ENCODE results near the gene TNFAIP2.
"Not testable (repeated sequence)": the region's sequence is repeated elsewhere in the genome, so short reads cannot be mapped to it uniquely, and the experiment has no call there.

The TNFAIP2 gene

GRCh38 chr14:103135333-103136260 lies 12.3 kb downstream of the TNFAIP2 start:
- DNase-seq, result no peak

- DNase-seq, result no peak
Observed at GRCh38 chr14:103136388-103137271, 13.4 kb downstream of the TNFAIP2 start.

- DNase-seq, result no peak
Observed at GRCh38 chr14:103137689-103138300, 14.5 kb downstream of the TNFAIP2 start.

DNA sequence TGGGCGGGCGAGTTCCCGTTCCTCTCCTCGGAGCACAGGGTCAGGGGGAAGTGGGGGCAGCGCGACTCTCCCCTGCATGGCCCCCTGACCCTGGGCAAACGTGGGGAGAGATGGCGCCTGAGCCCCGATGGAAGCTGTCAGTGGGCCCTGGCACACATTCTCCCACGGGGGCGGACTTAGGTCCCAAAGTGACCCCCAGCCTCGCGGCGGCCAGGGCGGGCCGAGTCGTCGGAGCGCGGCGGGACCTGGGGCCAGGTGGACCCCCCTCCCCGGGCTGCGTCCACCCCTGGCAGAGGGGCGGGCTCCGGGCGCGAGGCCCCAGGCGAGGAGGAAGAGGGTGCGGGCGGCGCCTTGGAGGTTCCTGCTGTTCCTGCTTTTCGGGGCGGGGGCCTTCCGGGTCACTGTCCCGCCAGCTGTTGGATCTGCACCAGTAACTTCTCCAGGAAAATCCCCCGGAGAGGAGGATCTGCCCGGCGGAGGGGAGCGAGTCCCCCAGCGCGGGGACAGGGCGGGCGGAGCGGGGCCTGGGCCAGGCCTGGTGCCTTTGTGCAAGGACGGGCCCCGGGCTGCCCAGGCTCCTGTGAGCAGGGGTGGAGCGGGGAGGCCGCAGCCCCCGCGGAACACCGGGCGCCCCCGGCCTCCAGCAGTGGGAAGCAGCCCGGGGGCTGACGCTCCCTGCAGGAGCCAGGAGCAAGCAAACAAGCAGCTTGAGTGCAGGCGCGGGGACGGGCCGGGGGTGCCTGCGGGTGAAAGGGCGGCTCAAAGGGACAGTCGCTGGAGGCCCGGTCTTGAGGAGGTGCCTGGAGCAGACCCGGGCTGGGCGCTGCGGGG lies 15.3 kb downstream of the TNFAIP2 start:
- DNase-seq, result peak in 1 of 2 experiments; percentile 27

DNA sequence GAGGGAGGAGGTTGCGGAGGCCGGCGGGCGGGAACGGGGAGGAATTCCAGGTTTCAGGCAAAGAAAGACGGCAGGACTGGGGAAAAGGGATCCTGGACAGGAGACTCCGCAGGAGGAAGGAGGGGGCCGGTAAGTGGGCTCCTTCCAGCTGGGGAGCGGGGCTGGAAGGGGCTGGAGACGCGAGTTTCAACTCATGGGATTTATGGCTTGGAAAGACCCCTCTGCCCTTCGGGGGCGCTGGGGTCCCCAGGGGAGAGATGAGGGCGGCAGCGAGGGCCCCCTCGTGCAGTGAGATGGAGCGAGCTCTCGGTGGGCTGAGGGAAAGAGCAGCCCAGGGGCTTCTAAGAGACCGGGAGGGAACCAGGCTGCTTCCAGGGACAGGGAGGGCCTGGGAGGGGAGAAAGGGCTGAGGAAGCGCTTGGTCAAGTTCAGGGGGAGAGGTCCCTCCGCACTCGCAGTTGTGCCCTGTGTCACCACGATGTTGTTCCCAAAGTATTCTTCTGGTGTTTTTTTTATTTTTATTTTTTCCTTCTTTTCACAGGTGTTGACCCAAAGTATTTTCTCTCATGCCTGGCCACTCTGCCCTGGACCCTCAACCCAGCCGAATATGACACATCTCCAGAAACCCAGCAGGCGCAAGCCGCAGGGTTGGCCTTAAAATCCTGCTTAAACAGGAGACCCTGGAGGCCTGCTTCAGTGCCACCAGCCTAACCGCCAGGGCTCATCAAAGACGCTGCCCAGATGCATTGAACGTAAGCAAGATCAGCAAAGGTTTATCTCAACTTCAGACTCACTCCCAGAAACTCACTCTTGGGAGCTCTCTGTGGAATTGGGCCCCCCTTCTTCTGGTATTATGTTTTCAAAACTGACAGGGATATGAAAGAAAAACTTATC lies 16.1 kb downstream of the TNFAIP2 start:
- no peak for DNase-seq

DNA sequence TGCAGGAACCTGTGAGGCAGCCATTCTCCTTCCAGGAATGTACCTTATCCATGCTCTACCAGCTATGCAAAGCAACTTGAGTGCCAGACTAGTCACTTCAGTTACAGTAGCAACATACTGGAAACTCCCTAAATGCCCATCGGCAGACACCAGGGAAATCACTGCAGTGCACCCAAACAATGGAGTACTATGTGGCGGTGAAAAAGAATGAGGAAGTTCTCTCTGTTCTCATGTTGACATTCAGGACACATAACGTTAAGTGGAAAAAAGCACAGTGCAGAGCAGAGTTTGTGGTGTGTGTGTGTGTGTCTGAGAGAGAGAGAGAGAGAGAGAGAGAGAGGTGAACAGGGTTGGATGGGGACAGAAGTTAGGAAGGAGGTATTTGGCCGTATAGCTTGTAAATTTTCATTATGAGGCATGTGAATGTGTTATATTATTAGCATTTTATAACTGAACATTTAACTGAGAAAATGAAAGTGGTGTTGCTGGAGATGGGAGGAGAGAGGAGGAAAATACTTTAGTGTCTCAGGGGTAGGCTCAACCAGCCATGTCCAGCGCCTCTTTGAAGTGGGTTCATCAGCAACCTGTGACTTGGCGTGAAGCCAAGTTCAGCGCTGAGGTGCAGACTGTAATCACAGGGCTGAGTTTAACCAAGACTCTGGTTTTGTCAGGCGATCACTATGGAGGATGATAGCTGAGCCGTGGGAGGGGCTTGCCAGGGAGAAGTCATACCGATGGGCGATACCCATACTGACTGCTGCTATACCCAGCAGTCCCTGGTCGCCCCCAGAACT lies 17.3 kb downstream of the TNFAIP2 start:
- peak in 1 of 2 experiments; percentile 21 for DNase-seq

DNA sequence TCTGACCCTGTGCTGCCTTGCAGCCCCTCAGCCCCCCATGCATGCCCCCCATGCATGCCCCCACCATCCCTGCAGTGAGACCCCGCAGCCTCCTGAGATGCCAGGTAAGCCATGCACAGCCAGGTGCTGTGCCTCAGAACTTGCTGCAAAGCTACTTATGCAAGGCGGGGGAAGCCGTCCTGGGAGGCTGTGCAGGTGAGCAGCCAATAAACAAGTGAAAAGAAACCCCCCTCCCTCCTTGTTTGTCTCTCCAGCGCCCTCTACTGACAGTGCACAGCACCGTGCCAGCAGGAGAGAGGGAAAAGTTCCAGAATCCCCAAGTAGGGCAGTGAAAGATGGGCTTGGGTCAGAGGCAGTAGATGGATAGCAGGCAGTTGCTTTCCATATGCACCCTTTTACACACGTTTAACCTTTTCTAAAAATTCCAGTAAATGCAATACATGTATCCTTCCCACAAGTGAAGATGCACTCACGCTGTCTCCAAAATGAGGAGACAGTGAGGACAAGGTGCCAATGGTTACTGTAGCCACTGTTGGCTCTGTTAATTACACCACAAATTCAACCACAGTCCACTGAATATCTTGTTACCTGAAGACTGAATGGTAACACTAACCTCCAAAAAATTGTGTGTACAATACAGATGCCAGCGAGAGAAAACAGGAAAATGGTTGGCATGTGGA lies 18.0 kb downstream of the TNFAIP2 start:
- DNase-seq, result peak in 1 of 2 experiments; percentile 61

DNA sequence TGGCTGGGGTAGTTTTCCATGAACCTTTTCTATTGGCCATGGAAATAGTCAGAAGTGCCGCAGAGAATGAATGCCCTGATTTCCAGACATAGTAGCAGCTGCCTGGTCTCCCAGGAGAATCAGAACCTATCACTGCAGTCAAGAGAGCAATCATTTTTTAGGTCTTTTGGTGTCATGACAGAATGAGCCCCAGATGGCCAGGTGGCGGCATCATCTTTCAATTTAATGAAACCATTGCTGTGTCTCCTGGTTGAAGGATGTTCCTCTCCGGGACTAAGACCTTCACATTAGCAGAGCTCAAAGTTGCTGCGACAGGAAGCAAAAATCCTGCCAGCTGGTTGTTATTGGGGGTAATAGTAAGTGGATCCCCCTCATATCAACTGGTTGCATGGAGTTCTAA lies 18.8 kb downstream of the TNFAIP2 start:
- peak in 1 of 2 experiments; percentile 36 for DNase-seq

- DNase-seq, result no peak
Observed at GRCh38 chr14:103142721-103143302, 19.6 kb downstream of the TNFAIP2 start.

DNA sequence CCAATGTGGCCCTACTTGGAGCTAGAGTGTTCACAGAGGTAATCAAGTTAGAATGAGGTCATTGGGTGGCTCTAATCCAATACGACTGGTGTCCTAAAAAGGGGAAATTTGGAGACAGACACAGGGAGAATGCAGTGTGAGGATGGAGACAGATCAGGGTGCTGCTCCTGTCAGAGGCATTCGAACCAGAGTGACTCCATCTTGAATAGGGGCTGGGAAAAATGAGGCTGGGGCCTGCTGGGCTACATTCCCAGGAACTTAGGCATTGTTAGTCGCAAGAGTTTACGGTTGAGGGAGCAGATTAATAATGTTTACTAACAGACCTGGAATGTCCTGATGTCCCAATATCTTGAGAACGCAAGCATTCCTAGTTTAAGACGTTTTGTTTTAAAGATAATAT lies 20.2 kb downstream of the TNFAIP2 start:
- no peak for DNase-seq

DNA sequence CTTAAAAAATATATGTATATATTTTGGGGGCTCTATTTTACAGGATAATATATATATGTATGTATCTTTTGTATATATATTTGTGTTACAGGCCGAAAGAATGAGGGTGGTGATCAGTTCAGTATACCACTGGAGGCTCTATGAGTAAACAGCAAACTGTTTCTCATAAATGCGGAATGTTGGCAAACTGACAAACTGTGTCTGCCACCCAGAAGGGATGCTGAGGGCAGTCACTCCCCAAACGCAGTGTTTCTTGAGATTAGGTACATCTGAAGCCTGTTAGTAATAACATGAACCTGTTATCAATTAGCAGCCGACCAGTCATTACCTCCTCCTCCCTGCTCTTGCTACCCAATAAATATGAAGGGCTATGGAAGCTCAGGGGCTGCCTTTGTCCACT lies 20.8 kb downstream of the TNFAIP2 start:
- no peak for DNase-seq

- no peak for DNase-seq
Observed at GRCh38 chr14:103146141-103146709, 23.0 kb downstream of the TNFAIP2 start.

DNA sequence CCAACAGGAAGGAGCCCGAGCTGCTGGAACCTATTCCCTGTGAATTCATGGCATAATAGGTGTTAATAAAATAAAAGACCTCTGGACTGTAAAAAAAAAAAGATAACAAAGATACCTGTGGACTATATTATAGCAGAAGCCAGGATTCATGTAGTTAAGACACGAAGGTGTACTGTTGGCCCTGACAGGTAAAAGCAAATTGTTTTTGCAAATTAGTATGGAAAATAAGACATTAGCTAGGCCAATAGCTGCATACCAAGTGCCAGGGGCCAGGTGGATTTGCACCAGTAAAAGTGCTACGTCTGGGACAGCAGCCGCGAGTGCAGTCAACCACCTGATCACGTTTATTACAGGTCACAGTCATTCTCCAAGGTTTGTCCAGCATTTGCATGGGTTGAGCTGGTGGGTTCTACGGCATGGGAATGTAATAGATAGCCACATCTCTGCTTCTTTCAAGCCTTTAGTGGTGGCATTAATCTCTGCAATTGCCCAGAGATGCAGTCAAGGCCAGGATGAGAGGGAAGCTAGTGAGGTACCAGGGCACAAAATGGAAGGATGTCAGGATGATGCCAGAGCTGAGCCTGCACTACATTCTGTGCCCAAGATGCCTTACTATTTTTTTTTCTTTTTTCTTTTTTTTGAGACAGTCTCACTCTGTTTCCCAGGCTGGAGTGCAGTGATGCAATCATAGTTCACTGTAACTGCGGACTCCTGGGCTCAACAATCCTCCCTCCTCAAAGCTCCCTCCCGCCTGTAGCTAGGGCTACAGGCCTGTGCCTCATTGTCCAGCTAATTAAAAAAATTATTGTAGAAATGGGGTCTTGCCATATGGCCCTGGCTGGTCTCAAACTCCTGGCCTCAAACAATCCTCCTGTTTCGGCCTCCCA lies 26.3 kb downstream of the TNFAIP2 start:
- peak; percentile 90 to 95 for DNase-seq

GRCh38 chr14:103151270-103151945 lies 28.1 kb downstream of the TNFAIP2 start:
- no peak for DNase-seq

DNA sequence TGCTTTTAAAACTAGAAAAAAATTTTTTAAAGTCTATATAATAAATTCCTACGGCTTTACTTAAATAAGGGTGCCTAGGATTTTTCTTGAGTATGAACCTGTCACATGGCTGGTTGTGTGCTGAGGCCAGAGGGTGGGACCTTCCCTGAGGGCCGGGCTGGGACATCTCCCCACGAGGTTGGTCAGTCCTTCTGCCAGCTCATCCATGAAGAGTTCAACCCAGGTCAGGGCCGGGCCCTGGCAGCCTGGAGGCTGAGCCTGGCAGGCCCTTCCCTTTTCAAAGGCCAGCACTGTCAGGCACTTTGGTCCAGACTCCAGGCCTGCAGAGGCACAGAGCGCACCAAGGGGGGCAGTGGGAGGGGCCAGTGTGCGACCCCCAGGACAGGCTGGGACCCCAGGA lies 31.7 kb downstream of the TNFAIP2 start:
- peak in 1 of 2 experiments; percentile 29 for DNase-seq

GRCh38 chr14:103155416-103155815 lies 32.2 kb downstream of the TNFAIP2 start:
- DNase-seq, result not testable (repeated sequence)

GRCh38 chr14:103155826-103156394 lies 32.6 kb downstream of the TNFAIP2 start:
- DNase-seq, result no peak

Data from NCI-H526 (cell line).